ENCODE data around the gene IFNL2. TPM values are rescaled to one million over a fixed set of nuclear protein-coding genes. Genes with fewer than 3 reads are reported as not detected.
"Not testable (repeated sequence)": the region's sequence is repeated elsewhere in the genome, so short reads cannot be mapped to it uniquely, and the experiment has no call there.

Gene IFNL2
- polyA plus RNA-seq, 1 experiment: not detected

- H3K27me3 ChIP-seq (ENCODE audit: control insufficient read depth, insufficient read depth, low read length): peaks cover 51% of the 10 kb centered on the region
- H3K9me3 ChIP-seq (ENCODE audit: control insufficient read depth, insufficient read depth, low read length): peaks cover 6% of the 10 kb centered on the region; the same call in 1 of the 2 replicates
- ChIA-PET POLR2A (no interaction called here), CTCF (interaction anchor here (0.8 kb wide), 1 partner anchor 63 kb away, joined by 3 read pairs; no protein-coding TSS in a partner anchor)
- H3K4me3 ChIP-seq (ENCODE audit: low read depth, low read length): no peak overlapping the region
- TF ChIP-seq CTCF (IDR thresholded peaks at IDR 0.05; ENCODE audit: low read depth, low read length): no peak
- no peak overlapping the region for H3K27ac ChIP-seq (ENCODE audit: low read depth, low read length)
- DNase-seq (ENCODE audit: low read depth, low spot score): no peak
Observed at GRCh38 chr19:39265321-39265916, 2.8 kb upstream of the IFNL2 start.

GRCh38 chr19:39268531-39269223 lies 481 bp downstream of the IFNL2 start:
- H3K9me3 ChIP-seq (ENCODE audit: control insufficient read depth, insufficient read depth, low read length); H3K27ac ChIP-seq (ENCODE audit: low read depth, low read length); CTCF ChIA-PET; POLR2A ChIA-PET; DNase-seq (ENCODE audit: low read depth, low spot score); H3K4me3 ChIP-seq (ENCODE audit: low read depth, low read length): not testable (repeated sequence)
- H3K27me3 ChIP-seq (ENCODE audit: control insufficient read depth, insufficient read depth, low read length): peaks cover 34% of the 10 kb centered on the region

- DNase-seq (ENCODE audit: low read depth, low spot score); POLR2A ChIA-PET; CTCF ChIA-PET: not testable (repeated sequence)
Observed at GRCh38 chr19:39269369-39269768, 1.2 kb downstream of the IFNL2 start.

GRCh38 chr19:39270036-39270871 lies 2.1 kb downstream of the IFNL2 start:
- no peak for TF ChIP-seq CTCF (IDR thresholded peaks at IDR 0.05; ENCODE audit: low read depth, low read length)

More at GRCh38 chr19:39269369-39269768, 1.2 kb downstream of the IFNL2 start:
- not testable (repeated sequence) for H3K4me3 ChIP-seq (ENCODE audit: low read depth, low read length); H3K27ac ChIP-seq (ENCODE audit: low read depth, low read length); H3K9me3 ChIP-seq (ENCODE audit: control insufficient read depth, insufficient read depth, low read length)
- peaks cover 27% of the 10 kb centered on the region for H3K27me3 ChIP-seq (ENCODE audit: control insufficient read depth, insufficient read depth, low read length)

GRCh38 chr19:39273859-39274258 lies 5.7 kb downstream of the IFNL2 start:
- POLR2A ChIA-PET: interaction anchor here (0.5 kb wide), 1 partner anchor 13 kb away, joined by 5 read pairs; no protein-coding TSS in a partner anchor
- CTCF ChIA-PET; DNase-seq (ENCODE audit: low read depth, low spot score); H3K27ac ChIP-seq (ENCODE audit: low read depth, low read length); H3K9me3 ChIP-seq (ENCODE audit: control insufficient read depth, insufficient read depth, low read length); H3K4me3 ChIP-seq (ENCODE audit: low read depth, low read length): not testable (repeated sequence)
- H3K27me3 ChIP-seq (ENCODE audit: control insufficient read depth, insufficient read depth, low read length): peaks cover 19% of the 10 kb centered on the region

More at GRCh38 chr19:39270036-39270871, 2.1 kb downstream of the IFNL2 start:
- Histone ChIP-seq H3K27me3 (ENCODE audit: control insufficient read depth, insufficient read depth, low read length) (peaks cover 26% of the 10 kb centered on the region), H3K4me3 (ENCODE audit: low read depth, low read length) (no peak overlapping the region), H3K9me3 (ENCODE audit: control insufficient read depth, insufficient read depth, low read length) (peaks cover 5% of the 10 kb centered on the region; the same call in 1 of the 2 replicates), H3K27ac (ENCODE audit: low read depth, low read length) (no peak overlapping the region)
- CTCF ChIA-PET: no interaction called here
- DNase-seq (ENCODE audit: low read depth, low spot score): no peak
- POLR2A ChIA-PET: no interaction called here

GRCh38 chr19:39275578-39275977 lies 7.4 kb downstream of the IFNL2 start:
- no peak overlapping the region for H3K4me3 ChIP-seq (ENCODE audit: low read depth, low read length)
- DNase-seq (ENCODE audit: low read depth, low spot score): no peak
- no peak for TF ChIP-seq CTCF (IDR thresholded peaks at IDR 0.05; ENCODE audit: low read depth, low read length)
- no peaks in the 10 kb centered on the region for H3K9me3 ChIP-seq (ENCODE audit: control insufficient read depth, insufficient read depth, low read length)
- H3K27ac ChIP-seq (ENCODE audit: low read depth, low read length): no peak overlapping the region
- POLR2A ChIA-PET: no interaction called here
- peaks cover 13% of the 10 kb centered on the region for H3K27me3 ChIP-seq (ENCODE audit: control insufficient read depth, insufficient read depth, low read length)
- CTCF ChIA-PET: no interaction called here
